Tibial nerve (tissue), 4 donors: ENCODE measurements around the gene CTBP2.

Source experiments
- CTCF ChIP-seq, 5 experiments: fragments of 200-600 bp in 3 of 5; fragments of 450-650 bp in 2 of 5; sonication (generic) in 3 of 5; IDR thresholded peaks; one replicate each; pipeline ENCODE4 v1.5.1; 2016 to 2019; ENCODE audit warnings: antibody characterized with exemption in 5 of 5, mild to moderate bottlenecking in 3 of 5, moderate library complexity in 2 of 5
- EP300 ChIP-seq, 2 donors: sonication (generic); formaldehyde crosslinking; IDR thresholded peaks; one replicate each; pipeline ENCODE4 v1.6.1; 2017; ENCODE audit warnings: antibody characterized with exemption in 2 of 2, mild to moderate bottlenecking in 1 of 2

GRCh38 chr10:125087897-125088215 is 72.5 kb downstream of the CTBP2 start:
- TF ChIP-seq CTCF (IDR thresholded peaks at IDR 0.05) (no peak), EP300 (IDR thresholded peaks at IDR 0.05) (no peak)
